Measurements from ENCODE around the gene ARHGDIA.

DNA sequence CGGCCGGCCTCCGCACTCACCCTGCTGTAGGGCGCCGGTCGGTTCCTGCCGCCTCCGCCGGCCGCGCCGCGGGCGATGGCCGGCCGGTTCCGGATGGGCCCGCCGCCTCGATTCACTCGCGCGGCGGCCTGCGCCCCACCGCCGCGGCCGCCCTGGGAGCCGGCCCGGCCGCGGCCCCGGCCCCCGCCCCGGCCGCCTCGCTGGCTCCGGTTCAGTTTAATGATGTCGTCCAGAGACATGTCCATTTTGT lies 20.1 kb upstream of the ARHGDIA start:
- TF ChIP-seq EZH2 (IDR thresholded peaks at IDR 0.05) (no peak), POLR2AphosphoS5 (IDR thresholded peaks at IDR 0.05; ENCODE audit: borderline replicate concordance, low read depth, low read length) (no peak), FOXP2 (optimal IDR thresholded peaks at IDR 0.05; ENCODE audit: control extremely low read depth, extremely low read length, insufficient read depth) (no peak)
